HPDE6-E6E7 (cell line): Measurements from ENCODE around the gene DYSF.
A peak's percentile ranks its signal among the peaks of the same experiment; 100 is the strongest.
"Not testable (repeated sequence)": the region's sequence is repeated elsewhere in the genome, so short reads cannot be mapped to it uniquely, and the experiment has no call there.

ENCODE experiments used
- DNase-seq: peaks from one replicate; pipeline ENCODE4 v3.0.0; 2011; ENCODE audit warnings: missing footprints; ENCODE audit errors: extremely low spot score

The DYSF gene

GRCh38 chr2:71472019-71472418 lies 18.7 kb downstream of the DYSF start:
- DNase-seq, result no peak

DNA sequence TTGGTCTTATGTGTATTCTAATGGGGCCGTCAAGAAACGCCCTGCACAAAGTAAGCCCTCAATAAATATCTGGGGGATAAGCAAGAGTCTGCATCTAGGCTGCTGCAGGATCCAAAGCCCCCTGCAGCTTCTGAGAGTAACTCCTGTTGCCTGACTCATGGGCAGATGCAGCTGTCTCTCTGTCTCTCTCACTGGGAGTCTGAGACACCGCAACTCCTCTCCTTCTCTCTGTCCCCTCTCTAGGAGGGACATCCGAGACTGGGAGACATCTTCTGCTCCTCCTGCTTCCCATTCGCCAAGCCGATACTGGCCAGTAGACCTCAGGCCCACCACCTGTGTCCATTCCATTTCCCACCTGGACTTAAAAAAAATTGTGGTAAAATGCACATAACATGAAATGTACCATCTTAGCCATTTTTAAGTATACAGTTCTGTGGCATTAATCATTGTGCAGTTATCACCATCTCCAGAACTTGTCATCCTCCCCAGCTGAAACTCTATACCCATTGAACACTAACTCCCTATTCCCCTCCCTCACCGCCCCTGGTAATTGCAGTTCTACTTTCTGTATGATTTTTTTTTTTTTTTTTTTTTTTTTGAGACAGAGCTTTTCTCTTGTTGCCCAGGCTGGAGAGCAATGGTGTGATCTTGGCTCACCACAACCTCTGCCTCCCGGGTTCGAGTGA lies 20.1 kb downstream of the DYSF start:
- DNase-seq, result no peak

GRCh38 chr2:71474116-71474743 lies 20.9 kb downstream of the DYSF start:
- DNase-seq, result no peak

DNA sequence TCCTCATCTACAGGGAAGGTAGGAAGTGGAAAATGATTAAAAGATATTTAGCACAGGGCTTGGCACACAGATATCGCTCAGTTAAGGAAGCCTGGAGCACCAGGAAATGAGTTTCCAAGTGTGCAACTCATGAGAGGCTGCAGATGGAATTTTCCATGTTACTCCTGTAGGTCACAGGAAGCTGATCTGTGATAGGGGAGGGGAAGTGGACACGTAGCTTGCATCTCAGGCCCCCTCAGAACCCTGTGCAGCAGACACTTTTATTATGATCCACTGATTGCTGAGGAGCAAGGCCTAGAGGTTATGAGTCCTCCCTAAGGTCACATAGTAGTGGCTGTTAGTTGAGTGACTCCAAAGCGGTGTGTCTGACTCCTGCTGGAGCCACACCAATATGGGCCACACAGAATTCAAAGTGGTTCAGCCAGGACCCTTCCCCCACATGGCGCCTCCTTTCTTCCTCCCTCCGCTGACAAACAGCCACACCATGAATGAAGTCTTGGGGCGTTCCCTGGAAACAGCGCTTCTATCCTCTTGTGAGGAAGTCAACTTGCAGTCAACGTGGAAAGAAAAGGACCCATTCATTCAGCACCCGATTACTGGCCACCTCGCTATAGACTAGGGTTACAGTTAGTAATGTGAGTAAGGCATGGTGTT lies 21.5 kb downstream of the DYSF start:
- no peak for DNase-seq

DNA sequence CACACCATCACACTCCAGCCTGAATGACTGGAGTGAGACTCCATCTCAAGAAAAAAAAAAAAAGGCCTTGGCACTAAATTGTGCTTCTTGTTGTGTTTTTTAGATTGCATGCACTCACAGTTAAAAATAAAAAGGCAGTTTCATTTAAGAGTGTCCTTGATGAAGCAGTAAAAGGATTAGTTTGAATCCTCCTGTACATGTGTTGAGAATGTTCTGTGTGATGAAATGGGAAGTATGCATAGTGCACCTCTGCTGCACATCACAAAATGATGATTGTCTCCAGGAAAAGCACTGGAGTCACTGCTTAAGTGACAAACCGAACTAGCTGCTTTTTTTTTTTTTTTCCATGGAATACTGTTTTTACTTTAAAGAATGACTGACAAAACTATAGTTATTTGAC lies 23.1 kb downstream of the DYSF start:
- no peak for DNase-seq

- no peak for DNase-seq
Measured at GRCh38 chr2:71477231-71477691, 23.9 kb downstream of the DYSF start.

DNA sequence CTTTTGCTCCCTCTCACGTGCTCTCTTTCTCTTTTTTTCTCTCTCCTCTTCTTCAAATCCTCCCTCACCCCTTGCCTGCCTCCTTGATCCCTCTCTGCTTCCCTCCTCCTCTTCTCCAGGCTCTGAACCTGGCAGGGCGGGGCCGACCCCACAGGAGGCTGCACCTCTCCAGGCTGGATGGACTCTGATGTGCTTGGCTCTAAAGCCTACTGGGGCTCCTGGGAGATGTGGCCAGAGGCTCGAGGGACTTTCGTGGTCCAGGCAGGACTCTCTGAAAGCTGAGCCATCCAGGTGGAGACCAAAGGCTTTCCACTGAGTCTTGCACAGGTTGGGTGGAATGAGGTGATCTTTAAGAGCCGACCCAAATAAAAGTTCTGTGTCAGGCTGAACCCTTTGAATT lies 25.4 kb downstream of the DYSF start:
- DNase-seq, result no peak

DNA sequence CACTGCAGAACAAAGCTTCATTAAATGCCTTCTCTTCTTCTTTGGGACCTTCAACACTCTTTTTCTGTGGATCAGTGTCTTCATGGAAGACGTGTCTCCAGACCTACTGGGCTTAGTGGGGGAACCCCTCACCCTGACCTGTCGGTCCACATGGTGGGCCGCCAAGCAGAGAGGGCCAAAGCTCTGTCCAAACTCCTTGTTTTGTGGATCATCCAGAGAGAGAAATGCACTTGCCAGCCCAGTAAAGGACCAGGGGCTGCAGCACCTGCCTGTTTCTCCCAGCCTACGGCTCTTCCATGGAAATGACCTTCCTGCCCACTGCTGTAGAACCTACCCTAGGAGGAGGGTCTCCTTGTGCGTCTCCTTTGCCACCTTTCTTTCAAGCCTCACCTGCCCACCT lies 25.9 kb downstream of the DYSF start:
- no peak for DNase-seq

- DNase-seq, result no peak
Measured at GRCh38 chr2:71481111-71481510, 27.8 kb downstream of the DYSF start.

DNA sequence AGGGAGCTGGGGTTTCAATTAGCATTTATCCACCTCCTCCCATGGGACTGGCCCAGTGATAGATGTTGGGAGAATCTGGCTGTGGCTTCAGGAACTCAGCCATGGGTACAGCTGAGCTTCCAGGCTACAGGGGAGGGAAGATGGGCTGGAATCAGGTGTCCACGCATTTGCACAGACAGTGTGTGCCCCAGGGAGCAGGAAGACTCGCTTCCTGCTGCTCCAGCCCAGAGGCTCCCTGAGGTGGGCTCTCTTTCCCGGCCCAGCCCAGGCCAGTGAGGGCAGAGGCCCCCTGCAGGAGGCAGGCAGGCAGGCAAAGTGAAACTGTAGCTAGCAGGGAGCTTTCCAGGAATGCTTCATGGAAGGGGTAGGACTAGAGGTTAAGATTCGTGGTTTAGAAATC lies 28.7 kb downstream of the DYSF start:
- no peak for DNase-seq

DNA sequence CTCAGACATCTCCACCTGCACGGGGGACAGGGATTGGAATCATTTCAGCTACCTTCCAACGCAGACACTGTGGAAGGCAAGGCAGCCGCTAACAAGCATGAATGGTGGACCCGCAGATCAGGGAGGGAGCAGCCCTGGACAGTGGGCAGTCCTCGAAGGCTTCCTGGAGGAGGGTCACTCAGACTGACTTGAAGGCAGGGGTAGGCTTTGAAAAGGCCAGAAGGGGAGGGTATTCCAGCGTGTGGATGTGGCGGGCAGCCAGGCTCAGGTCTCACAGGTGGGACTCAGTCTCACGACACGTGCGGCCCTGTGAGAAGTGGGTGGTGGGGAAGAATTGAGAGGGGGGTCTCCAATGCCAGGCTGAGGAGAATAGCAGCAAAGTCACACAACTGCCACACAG lies 29.9 kb downstream of the DYSF start:
- DNase-seq, result no peak

DNA sequence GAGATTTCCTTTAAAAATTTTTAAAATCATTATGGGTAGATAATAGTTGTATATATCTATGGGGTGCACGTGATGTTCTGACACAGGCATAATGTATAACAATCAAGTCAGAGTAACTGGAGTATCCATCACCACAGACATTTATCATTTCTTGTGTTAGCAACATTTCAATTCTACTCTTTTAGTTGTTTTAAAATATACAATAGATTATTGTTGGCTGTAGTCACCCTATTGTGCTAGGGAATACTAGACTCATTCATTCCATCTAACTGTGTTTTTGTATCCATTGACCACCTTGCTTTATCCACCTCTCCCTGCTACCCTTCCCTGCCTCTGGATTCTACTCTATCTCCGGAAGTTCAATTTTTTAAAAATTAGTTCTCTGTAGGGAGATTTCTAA lies 31.0 kb downstream of the DYSF start:
- no peak for DNase-seq

GRCh38 chr2:71486881-71487640 lies 33.7 kb downstream of the DYSF start:
- DNase-seq, result no peak

- DNase-seq, result not testable (repeated sequence)
Measured at GRCh38 chr2:71491551-71491950, 38.2 kb downstream of the DYSF start.

DNA sequence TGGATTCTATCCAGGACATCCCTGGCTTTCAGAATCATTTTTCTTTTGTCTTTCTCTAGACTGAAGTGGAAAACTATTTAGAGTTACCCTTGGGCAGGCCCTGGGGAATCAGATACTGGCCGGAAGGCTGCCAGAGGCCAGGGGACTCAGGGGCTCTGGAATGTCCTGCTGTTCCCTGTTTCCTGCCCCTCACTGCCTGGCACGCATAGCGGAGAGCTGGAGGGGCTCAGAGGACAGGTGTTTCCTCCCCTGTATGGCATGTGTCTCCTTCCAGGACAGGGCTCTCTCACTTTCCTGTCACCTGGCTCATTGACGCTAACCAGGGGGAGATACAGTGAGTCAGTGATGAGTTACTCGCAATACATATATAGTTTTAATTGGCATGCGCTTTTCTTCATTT lies 38.8 kb downstream of the DYSF start:
- DNase-seq, result no peak

- DNase-seq, result no peak
Measured at GRCh38 chr2:71494091-71494490, 40.7 kb downstream of the DYSF start.

DNA sequence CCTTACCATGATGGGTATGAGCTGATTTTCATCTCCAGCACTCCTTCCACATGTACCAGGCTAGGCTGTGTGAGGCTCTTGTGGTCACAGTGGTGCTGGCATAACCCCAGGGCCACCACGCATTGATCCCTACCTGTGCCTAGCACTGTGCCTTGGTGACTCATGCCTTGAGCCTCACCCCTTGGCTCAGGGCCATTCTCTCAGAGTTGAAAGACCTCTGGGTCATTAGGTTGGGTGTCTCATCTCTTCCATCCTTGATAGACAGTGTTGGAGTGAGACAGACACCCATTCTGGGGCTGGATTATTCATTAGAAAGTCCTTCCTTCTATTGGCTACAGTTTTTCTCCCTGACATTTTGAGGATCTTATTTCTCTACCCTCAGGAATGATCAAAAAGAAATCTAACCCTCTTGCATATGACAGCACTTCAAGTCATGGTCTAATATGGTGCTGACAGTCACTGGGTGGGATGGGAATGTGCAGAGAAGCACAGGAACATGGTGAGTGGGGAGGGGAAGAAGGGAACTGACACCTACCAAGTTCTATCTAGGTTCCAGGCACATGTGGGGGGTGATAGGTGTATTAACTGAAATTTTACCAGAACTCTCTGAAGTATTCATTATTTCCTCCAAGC lies 41.3 kb downstream of the DYSF start:
- DNase-seq, result no peak

DNA sequence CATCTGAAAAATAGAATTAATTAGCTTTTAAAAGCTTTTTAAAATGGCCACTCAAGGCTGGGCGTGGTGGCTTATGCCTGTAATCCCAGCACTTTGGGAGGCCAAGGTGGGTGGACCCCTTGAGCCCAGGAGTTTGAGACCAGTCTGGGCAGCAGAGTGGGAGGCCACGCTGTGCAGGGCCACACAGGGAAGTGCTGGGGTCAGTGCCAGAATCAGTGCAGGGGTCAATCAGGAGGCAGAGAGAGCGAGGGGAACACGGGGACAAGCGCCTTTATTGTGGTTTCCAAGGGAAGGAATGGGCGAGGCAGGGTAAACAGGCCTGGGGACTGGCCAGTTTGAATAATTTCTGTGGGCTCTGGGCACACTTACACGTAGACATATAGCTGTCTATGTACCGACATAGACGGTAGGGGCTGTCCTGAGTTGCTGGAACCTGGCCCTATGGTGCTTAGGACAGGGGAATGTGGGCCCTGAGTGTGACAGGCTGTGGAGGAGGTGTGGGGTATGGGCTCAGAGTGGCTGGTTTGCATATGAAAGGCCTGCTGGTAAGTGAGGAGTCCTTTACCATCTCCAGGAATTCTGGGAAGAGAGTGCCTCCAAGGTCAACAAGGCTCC lies 42.9 kb downstream of the DYSF start:
- no peak for DNase-seq

GRCh38 chr2:71498261-71498701 lies 44.9 kb downstream of the DYSF start:
- DNase-seq, result peak; percentile 65

- no peak for DNase-seq
Measured at GRCh38 chr2:71499691-71500090, 46.3 kb downstream of the DYSF start.

- DNase-seq, result no peak
Measured at GRCh38 chr2:71500426-71501079, 47.2 kb downstream of the DYSF start.
